GM12873 (cell line): ENCODE measurements around the gene GNG12.

Experiments
- CTCF ChIP-seq: IDR thresholded peaks from 2 replicates; pipeline ENCODE4 v1.5.1; 2012; ENCODE audit warnings: low read depth, mild to moderate bottlenecking, moderate library complexity, low read length, control low read depth; ENCODE audit not compliant: insufficient read depth; ENCODE audit errors: missing control alignments

The GNG12 gene

GRCh38 chr1:67832737-67833601 is at the start of gene GNG12:
Gene GNG12, minus strand, starts transcription at chr1:67833467. Its CDS starts 125,781 bp downstream, at chr1:67707686.
- no peak for TF ChIP-seq CTCF

- no peak for TF ChIP-seq CTCF
These were observed 49.1 kb upstream of the GNG12 start for GRCh38 chr1:67882196-67882958.

GRCh38 chr1:67880056-67880601 is 46.9 kb upstream of the GNG12 start:
- no peak for TF ChIP-seq CTCF

GRCh38 chr1:67879485-67879884 is 46.2 kb upstream of the GNG12 start:
- no peak for TF ChIP-seq CTCF

- no peak for TF ChIP-seq CTCF
These were observed 41.3 kb upstream of the GNG12 start for GRCh38 chr1:67874501-67875111.

- no peak for TF ChIP-seq CTCF
These were observed 36.0 kb upstream of the GNG12 start for GRCh38 chr1:67869233-67869632.
